Measurements from ENCODE around the gene EIF5A.

Gene EIF5A

DNA sequence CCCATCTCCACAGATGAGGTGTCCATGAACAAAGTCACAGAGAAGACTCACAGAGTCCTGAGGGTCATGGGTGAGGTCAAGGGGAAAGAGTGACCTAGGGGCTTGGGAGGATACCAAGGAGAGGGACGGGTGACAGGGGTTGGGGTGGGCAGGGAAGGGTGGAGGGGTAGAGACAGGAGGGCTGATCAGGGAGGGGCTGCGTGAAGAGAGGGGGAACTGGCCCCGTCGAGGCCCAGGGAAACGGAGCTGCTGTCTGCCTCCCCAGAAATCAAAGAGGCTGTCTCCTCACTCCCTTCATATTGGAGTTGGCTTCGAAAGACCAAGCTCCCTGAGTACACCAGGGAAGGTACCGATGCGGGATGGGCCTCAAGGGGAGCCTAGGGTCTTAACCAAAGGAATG is 48.1 kb downstream of the EIF5A start:
- DNase-seq (ENCODE audit: low spot score), result no peak

DNA sequence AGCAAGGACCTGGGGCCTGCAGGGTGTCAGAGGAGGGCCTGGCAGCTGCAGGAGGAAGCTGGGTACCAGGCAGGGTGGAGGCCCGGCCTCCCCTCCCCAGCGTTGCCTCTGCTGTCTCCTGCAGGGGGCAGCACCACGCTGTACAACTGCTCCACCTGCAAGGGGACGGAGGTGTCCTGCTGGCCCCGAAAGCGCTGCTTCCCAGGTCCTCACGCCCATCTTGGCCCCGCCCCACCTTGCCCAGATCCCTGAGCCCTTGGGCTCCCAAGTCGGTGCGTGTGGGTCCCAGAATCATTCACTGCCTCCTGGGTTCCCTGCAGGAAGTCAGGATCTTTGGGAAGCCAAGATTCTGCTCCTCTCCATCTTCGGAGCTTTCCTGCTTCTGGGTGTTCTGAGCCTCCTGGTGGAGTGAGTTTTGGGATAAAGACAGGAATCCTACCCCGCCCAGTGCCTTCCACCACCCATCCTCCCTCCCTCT is 48.7 kb downstream of the EIF5A start:
- DNase-seq (ENCODE audit: low spot score), result peak; percentile 71

DNA sequence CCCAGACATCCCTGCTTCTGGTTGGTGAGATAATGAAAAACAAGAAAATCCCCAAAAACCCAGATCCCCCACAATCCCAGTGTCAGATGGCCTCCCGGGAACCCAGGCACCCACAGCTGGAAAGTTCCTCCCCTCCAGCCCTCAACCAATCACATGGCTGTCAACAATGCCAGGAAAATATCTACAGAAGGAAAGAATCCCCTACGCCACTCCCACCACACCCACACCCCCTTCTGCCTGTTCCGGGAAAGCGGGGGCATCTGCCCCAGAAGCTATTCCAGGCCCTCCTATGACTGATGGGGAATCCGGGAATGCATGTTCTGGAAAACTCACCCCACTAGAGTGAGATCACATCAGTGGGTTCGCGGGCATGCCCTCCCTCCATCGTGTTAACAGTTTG is 49.3 kb downstream of the EIF5A start:
- DNase-seq (ENCODE audit: low spot score), result no peak

DNA sequence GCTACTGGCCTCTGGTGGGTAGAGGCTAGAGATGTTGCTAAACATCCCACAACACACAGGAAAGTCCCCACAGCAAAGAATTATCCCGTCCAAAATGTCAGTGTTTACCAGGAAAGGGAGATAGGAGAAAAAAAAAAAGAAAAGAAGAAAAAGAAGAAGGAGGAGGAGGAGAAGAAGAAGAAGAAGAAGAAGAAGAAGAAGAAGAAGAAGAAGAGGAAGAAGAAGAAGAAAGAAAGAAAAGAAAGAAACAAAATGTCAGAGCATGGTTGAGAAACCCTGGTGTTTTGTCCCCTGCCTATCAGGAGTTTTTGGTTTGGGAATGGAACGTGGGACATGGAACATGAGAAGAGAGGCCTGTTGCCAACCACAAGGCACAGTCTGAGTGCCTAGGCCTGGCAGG is 50.0 kb downstream of the EIF5A start:
- DNase-seq (ENCODE audit: low spot score), result no peak

DNA sequence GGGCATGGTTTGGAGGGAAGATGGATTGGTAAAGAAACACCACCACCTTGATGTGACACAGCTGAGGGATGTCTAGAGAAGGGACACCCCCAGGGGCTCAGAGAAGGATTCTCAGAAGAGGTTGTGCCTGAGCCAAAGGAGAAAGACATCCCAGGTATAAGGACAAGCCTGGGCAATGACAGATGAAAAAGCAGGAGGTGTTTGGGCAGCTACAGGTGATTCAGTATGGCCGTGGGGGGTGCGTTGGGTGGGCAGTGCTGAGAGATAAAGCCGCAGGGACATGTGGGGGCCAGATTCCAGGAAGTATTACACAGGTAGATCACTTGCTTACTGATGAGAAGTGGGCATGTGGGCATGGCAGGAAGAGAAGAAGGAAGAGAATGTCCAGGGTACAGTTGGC is 54.5 kb downstream of the EIF5A start:
- DNase-seq (ENCODE audit: low spot score), result no peak
